ENCODE measurements around the gene PTPN13.

Gene PTPN13

GRCh38 chr4:86759298-86759697 lies 165.2 kb downstream of the PTPN13 start:
- in situ Hi-C loops (cut with HindIII; ENCODE audit: low pct_ligation_motif_present, low sequenced_read_pairs), result no loop called here
- no peaks in the 10 kb centered on the region for H3K27me3 ChIP-seq (replicated peaks)
- H3K36me3 ChIP-seq (replicated peaks), result peaks cover 11% of the 10 kb centered on the region
- H3K27ac ChIP-seq, result no peak overlapping the region
- H3K4me3 ChIP-seq (ENCODE audit: low read depth, low read length), result no peak overlapping the region
- TF ChIP-seq, protein P1, sequence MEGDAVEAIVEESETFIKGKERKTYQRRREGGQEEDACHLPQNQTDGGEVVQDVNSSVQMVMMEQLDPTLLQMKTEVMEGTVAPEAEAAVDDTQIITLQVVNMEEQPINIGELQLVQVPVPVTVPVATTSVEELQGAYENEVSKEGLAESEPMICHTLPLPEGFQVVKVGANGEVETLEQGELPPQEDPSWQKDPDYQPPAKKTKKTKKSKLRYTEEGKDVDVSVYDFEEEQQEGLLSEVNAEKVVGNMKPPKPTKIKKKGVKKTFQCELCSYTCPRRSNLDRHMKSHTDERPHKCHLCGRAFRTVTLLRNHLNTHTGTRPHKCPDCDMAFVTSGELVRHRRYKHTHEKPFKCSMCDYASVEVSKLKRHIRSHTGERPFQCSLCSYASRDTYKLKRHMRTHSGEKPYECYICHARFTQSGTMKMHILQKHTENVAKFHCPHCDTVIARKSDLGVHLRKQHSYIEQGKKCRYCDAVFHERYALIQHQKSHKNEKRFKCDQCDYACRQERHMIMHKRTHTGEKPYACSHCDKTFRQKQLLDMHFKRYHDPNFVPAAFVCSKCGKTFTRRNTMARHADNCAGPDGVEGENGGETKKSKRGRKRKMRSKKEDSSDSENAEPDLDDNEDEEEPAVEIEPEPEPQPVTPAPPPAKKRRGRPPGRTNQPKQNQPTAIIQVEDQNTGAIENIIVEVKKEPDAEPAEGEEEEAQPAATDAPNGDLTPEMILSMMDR (IDR thresholded peaks at IDR 0.05; ENCODE audit: low read depth, low read length, missing control alignments), result no peak
- no peak for DNase-seq

DNA sequence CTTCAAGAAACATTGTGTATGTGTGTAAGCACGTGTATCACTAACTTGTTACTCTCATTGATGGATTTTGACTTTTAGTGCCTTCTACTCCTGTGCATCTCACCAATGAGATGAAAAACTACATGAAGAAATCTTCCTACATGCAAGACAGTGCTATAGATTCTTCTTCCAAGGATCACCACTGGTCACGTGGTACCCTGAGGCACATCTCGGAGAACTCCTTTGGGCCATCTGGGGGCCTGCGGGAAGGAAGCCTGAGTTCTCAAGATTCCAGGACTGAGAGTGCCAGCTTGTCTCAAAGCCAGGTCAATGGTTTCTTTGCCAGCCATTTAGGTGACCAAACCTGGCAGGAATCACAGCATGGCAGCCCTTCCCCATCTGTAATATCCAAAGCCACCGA lies 168.5 kb downstream of the PTPN13 start:
- peaks cover 14% of the 10 kb centered on the region for H3K36me3 ChIP-seq (replicated peaks)
- H3K27me3 ChIP-seq (replicated peaks), result no peaks in the 10 kb centered on the region
- H3K4me3 ChIP-seq (ENCODE audit: low read depth, low read length), result no peak overlapping the region
- DNase-seq, result no peak
- TF ChIP-seq, protein P1 (IDR thresholded peaks at IDR 0.05; ENCODE audit: low read depth, low read length, missing control alignments), result no peak
- in situ Hi-C loops (cut with HindIII; ENCODE audit: low pct_ligation_motif_present, low sequenced_read_pairs), result no loop called here
- no peak overlapping the region for H3K27ac ChIP-seq

- TF ChIP-seq, protein P1 (IDR thresholded peaks at IDR 0.05; ENCODE audit: low read depth, low read length, missing control alignments), result no peak
- in situ Hi-C loops (cut with HindIII; ENCODE audit: low pct_ligation_motif_present, low sequenced_read_pairs), result no loop called here
- Histone ChIP-seq H3K27ac (no peak overlapping the region), H3K4me3 (ENCODE audit: low read depth, low read length) (no peak overlapping the region), H3K27me3 (replicated peaks) (no peaks in the 10 kb centered on the region), H3K36me3 (replicated peaks) (peaks cover 13% of the 10 kb centered on the region)
- no peak for DNase-seq
Measured at GRCh38 chr4:86769794-86770193, 175.7 kb downstream of the PTPN13 start.

DNA sequence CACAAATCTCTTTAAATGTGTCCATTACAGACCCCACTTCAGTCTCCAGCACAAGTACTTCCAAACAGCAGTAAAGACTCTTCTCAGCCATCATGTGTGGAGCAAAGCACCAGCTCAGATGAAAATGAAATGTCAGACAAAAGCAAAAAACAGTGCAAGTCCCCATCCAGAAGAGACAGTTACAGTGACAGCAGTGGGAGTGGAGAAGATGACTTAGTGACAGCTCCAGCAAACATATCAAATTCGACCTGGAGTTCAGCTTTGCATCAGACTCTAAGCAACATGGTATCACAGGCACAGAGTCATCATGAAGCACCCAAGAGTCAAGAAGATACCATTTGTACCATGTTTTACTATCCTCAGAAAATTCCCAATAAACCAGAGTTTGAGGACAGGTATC lies 177.0 kb downstream of the PTPN13 start:
- peaks cover 13% of the 10 kb centered on the region for H3K36me3 ChIP-seq (replicated peaks)
- no peaks in the 10 kb centered on the region for H3K27me3 ChIP-seq (replicated peaks)
- no peak overlapping the region for H3K27ac ChIP-seq
- TF ChIP-seq, protein P1 (IDR thresholded peaks at IDR 0.05; ENCODE audit: low read depth, low read length, missing control alignments), result no peak
- in situ Hi-C loops (cut with HindIII; ENCODE audit: low pct_ligation_motif_present, low sequenced_read_pairs), result no loop called here
- no peak for DNase-seq
- no peak overlapping the region for H3K4me3 ChIP-seq (ENCODE audit: low read depth, low read length)

GRCh38 chr4:86775061-86775460 lies 180.9 kb downstream of the PTPN13 start:
- Histone ChIP-seq H3K27me3 (replicated peaks) (no peaks in the 10 kb centered on the region), H3K27ac (no peak overlapping the region), H3K36me3 (replicated peaks) (peaks cover 9% of the 10 kb centered on the region), H3K4me3 (ENCODE audit: low read depth, low read length) (no peak overlapping the region)
- DNase-seq, result no peak
- in situ Hi-C loops (cut with HindIII; ENCODE audit: low pct_ligation_motif_present, low sequenced_read_pairs), result no loop called here
- TF ChIP-seq, protein P1 (IDR thresholded peaks at IDR 0.05; ENCODE audit: low read depth, low read length, missing control alignments), result no peak

- TF ChIP-seq, protein P1 (IDR thresholded peaks at IDR 0.05; ENCODE audit: low read depth, low read length, missing control alignments), result no peak
Measured at GRCh38 chr4:86778175-86778574, 184.1 kb downstream of the PTPN13 start.

More at GRCh38 chr4:86778175-86778574, 184.1 kb downstream of the PTPN13 start:
- Histone ChIP-seq H3K36me3 (replicated peaks) (peaks cover 4% of the 10 kb centered on the region), H3K27ac (no peak overlapping the region), H3K27me3 (replicated peaks) (no peaks in the 10 kb centered on the region), H3K4me3 (ENCODE audit: low read depth, low read length) (no peak overlapping the region)
- no peak for DNase-seq
- in situ Hi-C loops (cut with HindIII; ENCODE audit: low pct_ligation_motif_present, low sequenced_read_pairs), result no loop called here
